KMS-11 (cell line): ENCODE results near the gene GADL1.

Experiments
- H2AFZ ChIP-seq: fragments of 200-600 bp; sonication (generic); 2 replicates; pipeline ENCODE4 v1.6.1; 2016; ENCODE audit warnings: antibody characterized with exemption, mixed run types, low read depth
- H3K27ac ChIP-seq: fragments of 200-600 bp; sonication (generic); 2 replicates; pipeline ENCODE4 v1.6.1; 2016; ENCODE audit warnings: mild to moderate bottlenecking, mixed run types
- H3K27me3 ChIP-seq: fragments of 200-600 bp; sonication (generic); 2 replicates; pipeline ENCODE4 v1.6.1; 2017; ENCODE audit warnings: mild to moderate bottlenecking, low read depth, mixed run types, moderate library complexity; ENCODE audit not compliant: insufficient read depth
- H3K36me3 ChIP-seq: fragments of 200-600 bp; sonication (generic); 2 replicates; pipeline ENCODE4 v1.6.1; 2017; ENCODE audit warnings: mild to moderate bottlenecking, mixed run types; ENCODE audit not compliant: insufficient read depth
- H3K4me1 ChIP-seq: fragments of 200-600 bp; sonication (generic); 2 replicates; pipeline ENCODE4 v1.6.1; 2016; ENCODE audit warnings: mild to moderate bottlenecking, low read depth, mixed run types; ENCODE audit not compliant: poor library complexity, severe bottlenecking
- H3K4me2 ChIP-seq: fragments of 200-600 bp; sonication (generic); 2 replicates; pipeline ENCODE4 v1.7.0; 2016; ENCODE audit warnings: mild to moderate bottlenecking, mixed run types
- H3K4me3 ChIP-seq: fragments of 200-600 bp; sonication (generic); IDR thresholded peaks from 2 replicates; pipeline ENCODE4 v1.6.1; 2017; ENCODE audit warnings: low read depth, low read length, mixed read lengths; ENCODE audit not compliant: insufficient read depth
- H3K79me2 ChIP-seq: fragments of 200-600 bp; sonication (generic); 2 replicates; pipeline ENCODE4 v1.6.1; 2016; ENCODE audit warnings: low read depth, mixed run types; ENCODE audit not compliant: insufficient read depth
- H3K9ac ChIP-seq: fragments of 200-600 bp; sonication (generic); 2 replicates; pipeline ENCODE4 v1.6.1; 2016; ENCODE audit warnings: mild to moderate bottlenecking, mixed run types
- H4K20me1 ChIP-seq: fragments of 200-600 bp; sonication (generic); 2 replicates; pipeline ENCODE4 v1.6.1; 2016; ENCODE audit warnings: mild to moderate bottlenecking, mixed run types; ENCODE audit not compliant: insufficient read depth
- CTCF ChIP-seq: fragments of 200-600 bp; sonication (generic); conservative IDR thresholded peaks from 2 replicates; pipeline ENCODE4 v1.6.1; 2017; ENCODE audit warnings: low read depth, mild to moderate bottlenecking, antibody characterized with exemption, low read length, moderate library complexity, mixed read lengths

The GADL1 gene

GRCh38 chr3:30700702-30701321 lies 193.6 kb downstream of the GADL1 start:
- Histone ChIP-seq H3K4me1 (no peaks in the 10 kb centered on the region), H3K36me3 (no peaks in the 10 kb centered on the region), H3K27me3 (no peaks in the 10 kb centered on the region), H4K20me1 (no peaks in the 10 kb centered on the region), H3K79me2 (no peaks in the 10 kb centered on the region), H3K4me3 (no peak overlapping the region), H2AFZ (no peak overlapping the region), H3K9ac (no peak overlapping the region), H3K4me2 (no peak overlapping the region), H3K27ac (no peak overlapping the region)
- no peak for TF ChIP-seq CTCF

GRCh38 chr3:30699927-30700326 lies 194.5 kb downstream of the GADL1 start:
- no peak overlapping the region for H2AFZ ChIP-seq
- TF ChIP-seq CTCF: no peak

GRCh38 chr3:30698549-30698948 lies 195.9 kb downstream of the GADL1 start:
- no peak overlapping the region for H3K27ac ChIP-seq
- H3K79me2 ChIP-seq: no peaks in the 10 kb centered on the region
- H3K4me1 ChIP-seq: no peaks in the 10 kb centered on the region
- no peak for TF ChIP-seq CTCF
- H3K4me3 ChIP-seq: no peak overlapping the region
- no peak overlapping the region for H3K4me2 ChIP-seq
- H3K9ac ChIP-seq: no peak overlapping the region
- no peaks in the 10 kb centered on the region for H3K36me3 ChIP-seq
- H2AFZ ChIP-seq: no peak overlapping the region
- no peaks in the 10 kb centered on the region for H4K20me1 ChIP-seq
- no peaks in the 10 kb centered on the region for H3K27me3 ChIP-seq

More at GRCh38 chr3:30699927-30700326, 194.5 kb downstream of the GADL1 start:
- H3K4me3 ChIP-seq: no peak overlapping the region
- no peak overlapping the region for H3K27ac ChIP-seq
- no peaks in the 10 kb centered on the region for H3K36me3 ChIP-seq
- H4K20me1 ChIP-seq: no peaks in the 10 kb centered on the region
- H3K4me1 ChIP-seq: no peaks in the 10 kb centered on the region
- no peak overlapping the region for H3K4me2 ChIP-seq
- no peaks in the 10 kb centered on the region for H3K79me2 ChIP-seq
- no peaks in the 10 kb centered on the region for H3K27me3 ChIP-seq
- no peak overlapping the region for H3K9ac ChIP-seq

- Histone ChIP-seq H3K36me3 (no peaks in the 10 kb centered on the region), H3K27me3 (no peaks in the 10 kb centered on the region), H3K4me2 (no peak overlapping the region), H4K20me1 (no peaks in the 10 kb centered on the region), H3K4me1 (no peaks in the 10 kb centered on the region), H2AFZ (no peak overlapping the region), H3K79me2 (no peaks in the 10 kb centered on the region), H3K9ac (no peak overlapping the region), H3K4me3 (no peak overlapping the region), H3K27ac (no peak overlapping the region)
- no peak for TF ChIP-seq CTCF
Observed at GRCh38 chr3:30696896-30697295, 197.6 kb downstream of the GADL1 start.
